Lower leg skin (tissue), 4 donors: ENCODE data around the gene KRT75. TPM values are rescaled to one million over a fixed set of nuclear protein-coding genes. Genes with fewer than 3 reads are reported as not detected.

ENCODE experiments used
- DNase-seq, 2 donors: peaks; one replicate each; pipeline ENCODE4 v3.0.0-alpha.2; 2019; ENCODE audit warnings: low spot score in 2 of 2
- H3K4me3 ChIP-seq: fragments of 200-600 bp; sonication (generic); 2 replicates; pipeline ENCODE4 v1.5.1; 2017; ENCODE audit warnings: mild to moderate bottlenecking, low read depth; ENCODE audit not compliant: poor library complexity, severe bottlenecking
- POLR2A ChIP-seq, 2 donors: fragments of 450-650 bp; IDR thresholded peaks; one replicate each; pipeline ENCODE4 v1.6.1; 2016 to 2017; ENCODE audit warnings: antibody characterized with exemption in 2 of 2, mild to moderate bottlenecking in 1 of 2, moderate library complexity in 1 of 2
- WGBS, 2 donors: methylation state at CpG; one replicate each; pipeline ENCODE4 v1.1.5; 2018; 5-methylcytosine and 5-hydroxymethylcytosine counted together
- intact Hi-C: fragments of 100-400 bp; cut with DNase I; formaldehyde crosslinking; loops from one replicate; pipeline ENCODE4 v1.15.0; 2023; ENCODE audit warnings: low total_unique reads
- total RNA-seq, 4 donors: library from RNA; depleted of rRNA; stranded (reverse); fragments of >200 nt; gene quantifications; one replicate each; pipeline ENCODE4 v1.1.0, GENCODE V29; 2016
- TF ChIP-seq, protein P1 (sequence below), 3 donors: fragments of 450-650 bp; IDR thresholded peaks; one replicate each; pipeline ENCODE4 v1.5.1; 2016; ENCODE audit warnings: antibody characterized with exemption in 3 of 3, mild to moderate bottlenecking in 3 of 3, moderate library complexity in 2 of 3

KRT75 gene
- total RNA-seq, 4 donors from 2014 or later: 1.6 to 31.9 (median 4.9) TPM

DNA sequence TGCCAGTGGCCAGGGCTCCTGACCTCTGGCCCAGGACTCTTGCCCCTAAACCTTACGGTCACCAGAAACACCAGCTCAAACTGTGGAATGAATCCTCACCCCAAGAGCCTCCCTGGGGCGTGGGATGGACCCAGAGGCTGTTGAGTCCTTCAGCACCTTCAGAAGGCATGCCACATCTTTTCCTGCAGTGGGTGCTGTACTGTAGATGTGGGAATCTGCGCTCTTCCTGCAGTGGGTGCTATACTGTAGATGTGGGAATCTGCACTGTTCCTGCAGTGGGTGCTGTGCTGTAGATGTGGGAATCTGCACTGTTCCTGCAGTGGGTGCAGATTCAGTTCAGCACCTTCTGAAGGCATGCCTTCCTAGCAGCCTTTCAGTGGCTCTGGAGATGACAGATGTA lies 29.2 kb downstream of the KRT75 start:
- H3K4me3 ChIP-seq: no peak overlapping the region
- TF ChIP-seq, protein P1, sequence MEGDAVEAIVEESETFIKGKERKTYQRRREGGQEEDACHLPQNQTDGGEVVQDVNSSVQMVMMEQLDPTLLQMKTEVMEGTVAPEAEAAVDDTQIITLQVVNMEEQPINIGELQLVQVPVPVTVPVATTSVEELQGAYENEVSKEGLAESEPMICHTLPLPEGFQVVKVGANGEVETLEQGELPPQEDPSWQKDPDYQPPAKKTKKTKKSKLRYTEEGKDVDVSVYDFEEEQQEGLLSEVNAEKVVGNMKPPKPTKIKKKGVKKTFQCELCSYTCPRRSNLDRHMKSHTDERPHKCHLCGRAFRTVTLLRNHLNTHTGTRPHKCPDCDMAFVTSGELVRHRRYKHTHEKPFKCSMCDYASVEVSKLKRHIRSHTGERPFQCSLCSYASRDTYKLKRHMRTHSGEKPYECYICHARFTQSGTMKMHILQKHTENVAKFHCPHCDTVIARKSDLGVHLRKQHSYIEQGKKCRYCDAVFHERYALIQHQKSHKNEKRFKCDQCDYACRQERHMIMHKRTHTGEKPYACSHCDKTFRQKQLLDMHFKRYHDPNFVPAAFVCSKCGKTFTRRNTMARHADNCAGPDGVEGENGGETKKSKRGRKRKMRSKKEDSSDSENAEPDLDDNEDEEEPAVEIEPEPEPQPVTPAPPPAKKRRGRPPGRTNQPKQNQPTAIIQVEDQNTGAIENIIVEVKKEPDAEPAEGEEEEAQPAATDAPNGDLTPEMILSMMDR (IDR thresholded peaks at IDR 0.05): no peak
- TF ChIP-seq POLR2A (IDR thresholded peaks at IDR 0.05): no peak
- intact Hi-C loops: no loop called here
- DNase-seq: no peak
- whole genome bisulfite sequencing, 2 donors: 87 to 88% methylated on average over 3 of the region's 3 CpGs

DNA sequence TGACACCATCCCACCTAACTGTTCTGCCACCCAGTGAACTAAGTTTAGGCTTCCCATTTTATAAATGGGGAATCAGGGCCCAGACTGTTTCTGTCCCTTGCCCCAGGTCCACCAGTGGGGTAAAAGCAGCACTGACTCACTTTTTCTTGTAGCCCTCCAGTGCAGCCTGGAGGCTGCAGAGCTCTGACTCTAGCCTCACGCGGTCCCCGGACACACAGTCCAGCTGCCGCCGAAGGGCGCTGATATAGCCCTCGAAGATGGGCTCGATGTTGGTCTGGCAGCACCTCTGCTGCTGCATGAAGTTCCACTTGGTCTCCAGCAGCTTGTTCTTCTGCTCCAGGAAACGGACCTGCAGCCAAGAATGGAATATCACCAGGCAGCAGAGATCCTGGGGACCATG lies 30.6 kb downstream of the KRT75 start:
- WGBS, 2 donors: 90 to 91% methylated on average over 5 to 9 of the region's 9 CpGs
- no peak for DNase-seq
- intact Hi-C loops: no loop called here
- TF ChIP-seq POLR2A (IDR thresholded peaks at IDR 0.05): no peak
- TF ChIP-seq, protein P1 (IDR thresholded peaks at IDR 0.05): no peak
- no peak overlapping the region for H3K4me3 ChIP-seq

DNA sequence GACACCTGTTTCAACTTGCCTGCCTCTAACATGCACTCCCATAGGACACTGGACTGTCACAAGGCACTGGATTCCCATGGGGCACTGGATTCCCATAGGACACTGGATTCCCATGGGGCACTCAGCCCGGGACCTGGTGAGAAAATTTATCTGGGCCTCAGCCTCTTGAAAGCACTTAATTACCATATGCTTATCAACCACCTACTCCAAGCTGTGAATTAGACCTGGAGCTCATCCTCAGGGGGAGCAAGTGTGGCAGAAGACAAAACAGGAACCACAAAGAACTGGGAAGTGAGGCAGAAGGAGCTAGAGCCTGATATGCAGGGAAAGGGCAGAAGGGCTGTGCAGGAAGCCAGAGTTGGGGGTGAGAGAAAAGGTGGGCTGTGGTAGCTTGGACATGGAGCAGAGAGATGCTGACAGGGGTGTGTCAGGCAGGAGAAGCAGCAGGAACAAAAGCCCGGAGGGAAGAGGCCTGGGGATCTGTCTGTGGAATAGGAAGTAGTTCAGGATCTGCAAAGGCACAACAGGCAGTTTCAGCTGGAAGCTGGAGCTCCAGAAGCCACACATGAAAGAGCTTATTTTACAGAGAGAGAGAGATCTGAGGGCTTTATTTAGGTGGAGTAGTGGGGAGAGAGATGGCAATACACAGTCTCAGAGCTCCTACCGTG lies 31.2 kb downstream of the KRT75 start:
- no peak for DNase-seq
- WGBS, 2 donors: 53 to 70% methylated on average over 3 of the region's 3 CpGs
- intact Hi-C loops: no loop called here
- H3K4me3 ChIP-seq: no peak overlapping the region
- TF ChIP-seq POLR2A (IDR thresholded peaks at IDR 0.05): no peak
- TF ChIP-seq, protein P1 (IDR thresholded peaks at IDR 0.05): no peak

DNA sequence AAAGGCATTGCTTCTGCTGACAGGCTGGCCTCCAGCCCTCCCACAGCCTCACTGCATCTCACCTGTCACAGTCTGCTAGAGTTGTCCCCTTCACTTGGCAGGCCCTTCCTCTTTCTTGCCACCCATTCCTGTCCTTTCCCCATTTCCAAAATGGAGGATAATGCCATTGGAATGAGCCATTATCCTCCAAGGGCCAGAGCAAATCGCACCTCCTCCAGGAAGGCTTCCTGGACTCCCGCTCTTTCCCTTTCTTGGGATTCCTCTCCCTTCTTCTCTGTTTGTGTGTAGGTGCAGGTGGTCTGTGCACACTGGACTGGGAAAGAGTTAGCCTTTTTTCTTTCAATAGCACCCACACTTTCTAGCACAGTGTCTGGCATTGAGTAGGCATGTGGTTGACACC lies 31.8 kb downstream of the KRT75 start:
- intact Hi-C loops: no loop called here
- no peak for TF ChIP-seq POLR2A (IDR thresholded peaks at IDR 0.05)
- TF ChIP-seq, protein P1 (IDR thresholded peaks at IDR 0.05): no peak
- H3K4me3 ChIP-seq: no peak overlapping the region
- WGBS, 2 donors: 94 to 98% methylated on average over 2 of the region's 2 CpGs
- DNase-seq: no peak

DNA sequence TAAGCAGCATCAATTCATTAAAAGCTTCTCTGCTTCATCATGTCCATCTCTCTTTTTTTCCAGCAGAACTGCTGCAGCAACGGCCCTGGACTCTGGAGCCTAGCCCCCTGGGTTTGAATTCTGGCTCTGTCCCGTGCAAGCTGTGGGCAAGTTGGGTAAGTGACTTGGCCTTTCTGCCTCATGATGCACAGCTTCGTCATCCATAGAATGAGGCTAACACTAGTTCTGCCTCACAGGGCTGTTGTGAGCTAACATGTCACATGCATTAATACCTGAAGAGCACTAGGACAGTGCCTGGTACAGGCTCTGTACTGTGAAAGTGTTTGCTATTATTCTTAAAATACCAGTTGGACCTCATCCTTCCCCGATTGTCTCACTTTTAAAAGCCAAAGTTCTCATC lies 32.2 kb downstream of the KRT75 start:
- WGBS, 2 donors: 82 to 88% methylated on average over 4 of the region's 4 CpGs
- TF ChIP-seq, protein P1 (IDR thresholded peaks at IDR 0.05): no peak
- no peak for TF ChIP-seq POLR2A (IDR thresholded peaks at IDR 0.05)
- no peak for DNase-seq

DNA sequence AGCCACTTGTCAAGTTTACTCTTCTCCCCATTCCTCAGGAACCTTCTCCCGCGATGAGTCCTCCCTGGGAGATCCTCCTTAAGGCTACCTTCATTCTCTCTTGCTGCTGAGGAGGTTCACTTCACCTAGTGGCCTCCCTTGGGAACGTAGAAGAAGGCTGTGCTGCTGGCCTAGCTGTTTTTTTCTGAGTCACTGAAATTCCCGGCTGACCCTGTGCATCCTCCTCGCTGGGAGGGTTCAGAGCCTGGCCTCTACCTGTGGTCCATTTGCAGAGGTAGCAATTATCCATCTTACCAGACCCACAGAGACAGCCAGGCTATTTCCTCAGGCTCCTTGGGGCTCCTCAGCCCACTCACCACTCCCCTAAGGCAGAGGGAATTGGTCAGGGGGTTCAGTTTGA lies 32.6 kb downstream of the KRT75 start:
- TF ChIP-seq, protein P1 (IDR thresholded peaks at IDR 0.05): no peak
- no peak for TF ChIP-seq POLR2A (IDR thresholded peaks at IDR 0.05)
- WGBS, 2 donors: 83 to 86% methylated on average over 5 of the region's 5 CpGs

More for the DNA sequence above, 32.2 kb downstream of the KRT75 start:
- intact Hi-C loops: no loop called here
- no peak overlapping the region for H3K4me3 ChIP-seq

More for the DNA sequence above, 32.6 kb downstream of the KRT75 start:
- DNase-seq: no peak
- no peak overlapping the region for H3K4me3 ChIP-seq
- intact Hi-C loops: no loop called here
